Inferior parietal cortex (tissue), 1 donor: Measurements from ENCODE around the gene TYW1.
"Not testable (repeated sequence)": the region's sequence is repeated elsewhere in the genome, so short reads cannot be mapped to it uniquely, and the experiment has no call there.

Source experiments
- DNase-seq: peaks from one replicate; pipeline ENCODE4 v3.0.0-alpha.2; 2016; ENCODE audit errors: extremely low spot score

Gene TYW1

GRCh38 chr7:67134912-67135311 lies 138.3 kb downstream of the TYW1 start:
- DNase-seq, result not testable (repeated sequence)

DNA sequence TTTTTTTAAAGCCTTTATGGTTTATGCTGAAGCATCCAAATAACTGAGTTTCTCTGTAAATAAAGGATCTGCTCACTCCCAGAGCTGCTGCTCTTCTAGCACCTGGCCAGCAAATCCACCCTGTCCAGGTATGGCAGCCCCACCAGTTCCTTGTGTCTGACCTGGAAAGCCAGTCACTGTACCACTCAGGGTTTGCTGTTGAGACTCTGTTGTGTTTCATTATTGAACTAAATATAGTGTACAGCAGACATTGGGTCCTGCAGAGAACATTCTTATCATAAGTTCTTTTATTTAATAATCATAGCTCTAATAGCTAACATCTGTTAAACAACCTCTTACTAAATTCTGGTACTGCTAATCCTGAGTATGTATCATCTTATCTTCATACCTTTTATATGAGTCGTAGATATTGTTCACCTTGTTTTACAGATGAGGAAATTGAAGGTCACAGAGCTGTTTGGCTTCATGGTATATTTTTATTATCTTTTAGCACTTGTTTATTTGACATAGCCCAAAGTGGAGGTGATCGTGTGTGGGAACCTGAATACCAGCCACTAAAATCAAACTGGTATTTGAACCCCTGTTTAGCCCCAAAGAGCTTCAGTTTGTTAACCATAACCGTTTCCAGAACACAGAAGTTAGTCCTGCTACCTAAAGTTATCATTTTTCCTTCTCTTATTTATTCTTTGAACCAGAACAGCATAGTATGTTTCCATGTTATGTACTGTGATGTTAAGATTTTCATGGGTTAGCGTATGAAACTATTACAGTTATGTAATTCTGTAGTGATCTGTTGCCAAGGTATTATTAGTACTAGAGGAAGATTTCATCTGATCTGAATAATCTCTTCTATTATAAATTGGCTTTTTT lies 139.2 kb downstream of the TYW1 start:
- DNase-seq, result not testable (repeated sequence)

DNA sequence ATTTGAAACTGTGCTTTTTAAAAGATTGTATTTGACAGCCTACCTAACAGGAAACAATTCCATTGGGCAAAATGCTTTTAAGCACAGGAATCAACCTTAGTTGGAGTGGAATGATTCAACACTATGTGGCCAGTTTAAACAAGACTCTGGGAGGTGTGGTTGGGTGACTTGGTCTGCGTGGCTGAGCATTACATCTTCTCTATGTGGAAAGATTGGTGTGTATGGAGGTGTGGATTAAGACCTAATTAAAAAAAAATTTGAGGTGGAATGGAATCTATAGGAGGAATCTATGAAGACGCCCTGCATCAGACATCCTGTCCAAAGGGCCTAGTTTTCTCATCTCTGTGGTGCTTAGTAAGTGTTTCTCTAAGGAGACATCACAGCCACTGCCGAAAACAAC lies 140.9 kb downstream of the TYW1 start:
- DNase-seq, result not testable (repeated sequence)

DNA sequence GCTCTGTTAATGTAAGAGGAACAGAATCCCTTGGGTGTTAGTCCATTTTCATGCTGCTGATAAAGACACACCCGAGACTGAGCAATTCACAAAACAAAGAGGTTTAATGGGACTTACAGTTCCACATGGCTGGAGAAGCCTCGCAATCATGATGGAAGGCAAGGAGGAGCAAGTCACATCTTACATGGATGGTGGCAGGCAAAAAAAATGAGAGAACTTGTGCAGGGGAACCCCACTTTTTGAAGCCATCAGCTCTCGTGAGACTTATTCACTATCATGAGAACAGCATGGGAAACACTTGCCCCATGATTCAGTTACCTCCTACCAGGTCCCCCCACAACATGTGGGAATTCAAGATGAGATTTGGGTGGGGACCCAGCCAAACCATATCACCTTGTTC lies 143.2 kb downstream of the TYW1 start:
- DNase-seq, result not testable (repeated sequence)

GRCh38 chr7:67141001-67141400 lies 144.4 kb downstream of the TYW1 start:
- DNase-seq, result not testable (repeated sequence)

- DNase-seq, result not testable (repeated sequence)
These were observed 146.6 kb downstream of the TYW1 start for GRCh38 chr7:67143091-67143786.

- DNase-seq, result not testable (repeated sequence)
These were observed 149.1 kb downstream of the TYW1 start for GRCh38 chr7:67145581-67146193.

DNA sequence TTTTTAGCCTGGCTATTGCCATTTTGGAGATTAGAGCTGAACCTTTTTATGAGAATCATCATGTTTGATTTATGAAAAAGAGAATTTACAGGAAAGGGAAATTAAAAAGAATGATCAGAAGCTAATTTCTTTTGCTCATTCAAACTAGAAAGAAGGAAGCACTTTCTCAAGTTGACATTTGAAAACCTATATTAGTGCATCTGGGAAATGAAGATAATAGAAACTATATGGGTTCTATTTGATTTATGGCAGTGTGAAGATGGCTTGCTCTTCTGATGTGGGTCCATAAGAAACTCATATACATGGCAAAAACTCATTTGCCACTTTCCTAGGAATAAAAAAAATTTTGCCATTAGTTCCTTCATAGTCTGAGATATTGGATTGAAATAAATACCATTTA lies 152.5 kb downstream of the TYW1 start:
- DNase-seq, result not testable (repeated sequence)

DNA sequence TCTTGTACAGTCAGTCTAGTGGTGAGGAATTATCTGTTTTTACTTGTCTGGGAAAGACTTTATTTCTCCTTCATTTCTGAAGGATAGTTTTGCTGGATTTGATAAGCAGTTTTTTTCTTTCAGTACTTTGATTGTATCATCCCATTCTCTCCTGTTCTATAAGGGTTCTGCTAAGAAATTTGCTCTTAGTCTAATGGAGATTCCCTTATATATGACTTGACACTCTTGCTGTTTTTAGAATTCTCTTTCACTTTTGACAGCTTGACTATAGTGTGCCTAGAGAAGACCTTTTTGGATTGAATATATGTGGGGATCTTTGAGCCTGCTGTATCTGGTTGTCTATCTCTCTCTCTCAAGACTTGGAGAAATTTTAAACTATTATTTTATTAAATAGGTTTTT lies 157.7 kb downstream of the TYW1 start:
- not testable (repeated sequence) for DNase-seq

- not testable (repeated sequence) for DNase-seq
These were observed 159.4 kb downstream of the TYW1 start for GRCh38 chr7:67156064-67156463.

DNA sequence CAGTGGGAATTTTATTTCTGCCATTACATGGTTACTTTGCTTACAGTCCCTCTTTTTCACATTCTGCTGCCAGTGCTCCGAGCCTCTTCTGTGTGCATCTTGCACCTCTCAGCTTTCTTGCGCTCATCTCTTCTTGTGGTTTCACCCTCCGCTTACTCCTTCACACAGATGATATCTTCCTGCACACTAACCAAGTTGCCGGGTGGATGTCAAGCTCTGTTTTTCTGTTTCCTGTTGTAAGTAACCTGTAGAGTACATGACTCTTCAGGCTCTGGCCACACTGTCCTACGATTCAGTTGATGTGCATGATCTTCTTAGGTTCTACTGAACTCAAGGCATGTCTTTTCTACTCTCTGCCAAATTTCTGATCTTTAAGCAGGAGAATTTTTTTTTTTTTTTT lies 166.7 kb downstream of the TYW1 start:
- not testable (repeated sequence) for DNase-seq

GRCh38 chr7:67171151-67171550 lies 174.5 kb downstream of the TYW1 start:
- DNase-seq, result not testable (repeated sequence)

DNA sequence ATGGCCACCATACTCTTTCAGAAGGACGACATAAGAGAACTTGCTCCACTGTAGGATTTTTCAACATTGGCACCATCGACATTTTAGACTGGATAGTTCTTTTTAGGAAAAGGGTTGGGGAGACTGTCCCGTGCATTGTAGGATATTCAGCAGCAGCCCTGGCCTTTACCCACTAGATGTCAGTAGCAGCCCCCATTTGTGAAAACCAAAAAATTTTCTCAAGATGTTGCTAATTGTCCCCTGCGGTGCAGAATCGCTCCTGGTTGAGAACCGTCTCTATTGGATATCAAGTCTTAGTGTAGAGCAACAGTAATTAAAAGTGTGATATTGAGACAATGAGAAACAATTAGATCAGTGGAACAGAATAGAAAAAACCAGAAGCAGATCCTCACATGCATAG lies 180.1 kb downstream of the TYW1 start:
- DNase-seq, result not testable (repeated sequence)

DNA sequence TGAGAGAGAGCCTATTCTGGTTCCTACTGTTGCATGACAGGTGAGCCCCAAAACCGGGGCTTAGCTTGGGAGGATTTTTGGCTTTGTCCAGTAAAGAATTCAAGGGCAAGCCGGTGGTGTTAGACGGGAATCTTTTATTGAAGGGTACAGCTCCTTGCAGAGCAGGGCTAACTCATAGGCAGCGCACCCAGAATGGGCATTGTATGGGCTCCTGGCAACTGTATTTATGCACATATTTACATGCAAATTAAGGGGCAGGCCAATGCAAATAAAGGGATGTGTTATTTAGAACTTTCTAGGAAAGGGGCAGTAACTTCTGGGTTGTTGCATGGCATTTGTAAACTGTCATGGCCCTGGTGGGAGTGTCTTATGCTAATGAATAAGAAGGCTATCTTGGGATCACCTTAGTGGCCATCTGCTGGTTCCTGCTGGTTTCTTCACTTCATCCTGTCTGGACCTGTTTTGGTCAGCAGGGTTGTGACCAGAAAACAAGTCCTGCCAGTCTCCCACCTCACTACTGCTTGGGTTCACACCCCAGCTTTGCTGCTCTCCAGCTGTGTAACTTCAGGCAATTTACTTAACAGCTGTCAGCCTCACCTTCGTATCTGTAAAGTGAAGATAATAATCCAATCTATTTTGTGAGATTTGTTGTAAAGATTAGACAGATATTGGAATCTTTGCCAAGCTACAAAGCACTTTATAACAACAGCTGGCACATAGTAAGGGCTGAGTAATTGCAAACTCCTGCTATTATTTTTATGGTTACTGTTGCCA lies 182.5 kb downstream of the TYW1 start:
- not testable (repeated sequence) for DNase-seq

DNA sequence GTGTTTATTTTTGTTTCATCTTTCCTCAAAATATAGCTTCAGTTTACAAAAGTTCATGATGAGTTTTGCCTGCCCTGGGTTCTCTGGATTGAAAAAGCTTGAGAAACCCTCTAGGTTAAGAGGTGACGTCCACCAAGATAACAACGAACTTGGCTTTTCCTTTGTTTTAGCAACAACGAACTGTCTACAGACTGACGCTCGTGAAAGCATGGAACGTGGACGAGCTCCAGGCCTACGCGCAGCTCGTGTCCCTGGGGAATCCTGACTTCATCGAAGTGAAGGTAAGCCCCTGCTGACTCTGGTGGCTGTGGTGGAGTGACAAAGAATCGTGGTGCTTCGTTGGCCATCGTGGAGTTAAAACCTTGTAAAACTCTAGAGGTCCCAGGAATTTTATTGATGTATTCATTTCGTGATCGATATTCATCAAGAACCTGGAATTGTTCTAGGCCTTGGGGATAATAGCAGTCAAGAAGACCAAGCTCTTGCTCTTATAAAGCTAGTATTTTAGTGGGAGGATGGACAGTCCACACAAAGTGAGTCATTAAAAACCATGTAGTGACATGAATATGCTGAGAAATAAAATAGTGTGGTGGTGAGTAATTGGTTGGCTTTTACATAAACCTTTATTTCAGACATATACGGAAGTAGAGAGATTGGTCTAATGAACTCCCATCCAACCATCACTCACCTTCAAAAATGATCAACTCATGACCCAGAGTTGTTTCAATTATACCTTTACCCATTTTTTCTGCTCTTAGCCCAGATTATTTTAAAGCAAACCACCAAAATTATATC lies 186.5 kb downstream of the TYW1 start:
- not testable (repeated sequence) for DNase-seq

DNA sequence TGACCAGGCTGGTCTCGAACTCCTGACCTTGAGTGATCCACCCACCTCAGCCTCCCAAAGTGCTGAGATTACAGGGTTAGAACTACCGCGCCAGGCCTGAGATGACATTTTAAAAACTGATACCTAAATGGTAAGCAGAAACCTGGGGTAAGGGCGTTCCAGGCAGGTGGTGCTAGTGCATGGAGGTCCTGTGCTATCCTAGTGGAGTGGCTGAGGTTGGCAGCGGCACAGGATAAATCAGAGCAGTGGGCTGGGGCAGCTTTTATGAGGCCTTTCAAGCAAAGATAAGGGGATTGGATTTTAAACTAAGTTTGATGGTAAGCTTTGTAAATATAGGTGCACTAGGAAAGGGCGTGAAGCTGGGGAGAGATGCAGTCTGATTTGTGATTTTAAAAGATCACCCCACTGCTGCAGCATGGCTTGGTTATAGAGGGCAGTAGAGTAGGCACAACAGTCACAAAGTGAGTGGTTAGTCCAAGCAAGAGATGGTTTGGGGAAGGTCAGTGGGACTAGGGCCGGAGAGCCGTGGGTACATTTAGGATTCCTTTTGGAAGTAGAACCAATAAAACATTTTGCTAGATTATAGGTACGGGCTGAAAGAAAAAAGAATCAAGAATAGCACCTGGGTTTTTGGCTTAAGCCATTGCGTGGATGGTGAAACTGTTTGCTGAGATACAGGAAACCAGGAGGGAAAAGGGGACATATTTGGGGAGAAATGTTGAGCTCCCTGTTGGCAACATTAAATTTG lies 188.5 kb downstream of the TYW1 start:
- DNase-seq, result not testable (repeated sequence)

GRCh38 chr7:67185660-67186129 lies 189.1 kb downstream of the TYW1 start:
- DNase-seq, result not testable (repeated sequence)

- DNase-seq, result not testable (repeated sequence)
These were observed 192.5 kb downstream of the TYW1 start for GRCh38 chr7:67189160-67189559.

GRCh38 chr7:67189801-67190465 lies 193.3 kb downstream of the TYW1 start:
- not testable (repeated sequence) for DNase-seq
